Measurements from ENCODE around the gene ZDHHC3. TPM values are rescaled to one million over a fixed set of nuclear protein-coding genes. Genes with fewer than 3 reads are reported as not detected.

ZDHHC3 gene
- total RNA-seq, 1 experiment from 2014 or later = 122 TPM

DNA sequence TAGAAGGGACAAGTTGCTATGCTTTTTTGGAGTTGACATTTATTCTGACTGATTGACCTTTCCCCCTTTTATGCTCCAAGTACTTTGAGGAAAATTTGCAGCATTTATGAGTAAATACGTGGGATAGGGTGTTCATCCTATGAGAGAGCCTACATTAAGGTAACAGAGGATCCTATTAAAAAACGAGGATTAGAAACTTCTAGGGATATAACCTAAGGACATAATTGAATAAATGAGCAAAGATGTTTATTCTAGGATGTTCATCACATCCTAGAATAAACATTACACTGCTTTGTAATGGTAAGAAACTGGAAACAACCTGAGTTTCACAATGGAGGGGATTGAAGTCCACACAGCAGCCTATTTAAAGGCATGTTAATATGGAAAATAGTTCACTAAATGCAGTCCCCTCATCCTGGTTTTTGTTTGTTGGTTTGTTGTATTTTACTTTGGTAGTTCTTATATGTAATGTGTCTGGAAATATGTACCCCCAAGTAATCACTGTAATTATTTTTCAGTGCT lies 26.2 kb upstream of the ZDHHC3 start:
- TF ChIP-seq EZH2phosphoT487 (IDR thresholded peaks at IDR 0.05; ENCODE audit: borderline replicate concordance, low read length) = no peak
- TF ChIP-seq, protein P1, sequence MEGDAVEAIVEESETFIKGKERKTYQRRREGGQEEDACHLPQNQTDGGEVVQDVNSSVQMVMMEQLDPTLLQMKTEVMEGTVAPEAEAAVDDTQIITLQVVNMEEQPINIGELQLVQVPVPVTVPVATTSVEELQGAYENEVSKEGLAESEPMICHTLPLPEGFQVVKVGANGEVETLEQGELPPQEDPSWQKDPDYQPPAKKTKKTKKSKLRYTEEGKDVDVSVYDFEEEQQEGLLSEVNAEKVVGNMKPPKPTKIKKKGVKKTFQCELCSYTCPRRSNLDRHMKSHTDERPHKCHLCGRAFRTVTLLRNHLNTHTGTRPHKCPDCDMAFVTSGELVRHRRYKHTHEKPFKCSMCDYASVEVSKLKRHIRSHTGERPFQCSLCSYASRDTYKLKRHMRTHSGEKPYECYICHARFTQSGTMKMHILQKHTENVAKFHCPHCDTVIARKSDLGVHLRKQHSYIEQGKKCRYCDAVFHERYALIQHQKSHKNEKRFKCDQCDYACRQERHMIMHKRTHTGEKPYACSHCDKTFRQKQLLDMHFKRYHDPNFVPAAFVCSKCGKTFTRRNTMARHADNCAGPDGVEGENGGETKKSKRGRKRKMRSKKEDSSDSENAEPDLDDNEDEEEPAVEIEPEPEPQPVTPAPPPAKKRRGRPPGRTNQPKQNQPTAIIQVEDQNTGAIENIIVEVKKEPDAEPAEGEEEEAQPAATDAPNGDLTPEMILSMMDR (conservative IDR thresholded peaks at IDR 0.05; ENCODE audit: low read depth, low read length) = no peak
- TF ChIP-seq EZH2 (IDR thresholded peaks at IDR 0.05; ENCODE audit: low read length, unreplicated experiment) = no peak
- Histone ChIP-seq H2AFZ (ENCODE audit: low read length) (no peak overlapping the region), H3K9ac (ENCODE audit: low read length) (no peak overlapping the region), H3K79me2 (ENCODE audit: low read length) (no peaks in the 10 kb centered on the region), H3K9me3 (ENCODE audit: low read length) (no peaks in the 10 kb centered on the region), H3K27ac (ENCODE audit: low read length) (no peak overlapping the region), H3K4me2 (ENCODE audit: low read length) (no peak overlapping the region), H3K36me3 (ENCODE audit: low read depth, low read length) (peaks cover 48% of the 10 kb centered on the region), H4K20me1 (ENCODE audit: low read length) (no peaks in the 10 kb centered on the region), H3K27me3 (ENCODE audit: low read length) (no peaks in the 10 kb centered on the region), H3K9me2 (replicated peaks; ENCODE audit: low read length) (no peaks in the 10 kb centered on the region), H3F3A (ENCODE audit: low read length, unreplicated experiment) (no peaks in the 10 kb centered on the region), H3K4me1 (ENCODE audit: insufficient read depth, low read length) (no peaks in the 10 kb centered on the region), H3K4me3 (ENCODE audit: low read length) (no peak overlapping the region)
- DNase-seq (no peak), ATAC-seq (peak; percentile 81)
- CTCF ChIA-PET = no interaction called here
- intact Hi-C loops (cut with micrococcal nuclease) = no loop called here
- BruUV-seq (replicated peaks) = no TSS peak
- POLR2A ChIA-PET (ENCODE audit: unreplicated experiment) = no interaction called here

DNA sequence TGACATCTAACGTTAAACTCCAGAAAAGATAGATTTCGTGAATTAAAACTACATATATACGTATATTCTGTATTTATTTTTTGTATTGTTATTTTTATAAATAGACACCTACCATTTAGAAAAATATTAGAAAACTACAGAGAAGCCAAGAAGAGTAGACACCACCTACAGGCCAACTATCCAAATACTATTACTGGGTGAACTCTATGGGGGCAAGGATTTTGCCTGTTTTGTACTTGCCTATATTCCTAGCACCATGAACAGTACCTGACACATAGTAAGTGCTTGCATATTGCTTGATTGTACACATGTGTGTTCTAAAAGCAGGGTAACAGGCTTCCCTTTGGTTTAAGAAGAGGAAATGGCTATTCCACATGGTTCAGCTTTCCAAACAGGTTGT lies 25.8 kb upstream of the ZDHHC3 start:
- BruUV-seq (replicated peaks) = no TSS peak

DNA sequence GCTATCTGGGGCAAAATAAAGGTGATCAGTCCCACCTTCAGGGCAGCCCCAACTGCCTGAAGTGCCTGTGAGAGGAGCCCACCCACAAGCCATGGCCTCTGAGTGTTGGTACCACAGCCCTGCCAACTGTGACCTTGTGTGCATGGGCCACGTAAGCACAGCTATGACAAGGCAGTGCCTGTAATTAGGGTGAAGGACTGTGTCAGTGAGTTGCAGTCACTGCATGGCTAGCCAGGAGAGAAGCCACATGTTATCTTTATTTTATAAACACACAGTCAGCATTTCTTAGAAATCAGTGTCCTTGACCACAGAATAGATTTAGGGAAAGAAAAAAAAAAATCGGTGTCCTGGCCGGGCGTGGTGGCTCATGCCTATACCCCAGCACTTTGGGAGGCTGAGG lies 24.8 kb upstream of the ZDHHC3 start:
- H3F3A ChIP-seq (ENCODE audit: low read length, unreplicated experiment) = no peaks in the 10 kb centered on the region
- DNase-seq = no peak
- POLR2A ChIA-PET (ENCODE audit: unreplicated experiment) = no interaction called here
- no peaks in the 10 kb centered on the region for H3K9me2 ChIP-seq (replicated peaks; ENCODE audit: low read length)
- peaks cover 56% of the 10 kb centered on the region for H3K36me3 ChIP-seq (ENCODE audit: low read depth, low read length)
- no peak overlapping the region for H3K4me2 ChIP-seq (ENCODE audit: low read length)
- CTCF ChIA-PET = interaction anchor here (0.7 kb wide), 1 partner anchor 32 kb away, joined by 3 read pairs; no protein-coding TSS in a partner anchor
- no peaks in the 10 kb centered on the region for H3K9me3 ChIP-seq (ENCODE audit: low read length)
- BruUV-seq (replicated peaks) = no TSS peak
- no peak overlapping the region for H2AFZ ChIP-seq (ENCODE audit: low read length)
- H3K27me3 ChIP-seq (ENCODE audit: low read length) = no peaks in the 10 kb centered on the region
- no peak for TF ChIP-seq EZH2phosphoT487 (IDR thresholded peaks at IDR 0.05; ENCODE audit: borderline replicate concordance, low read length)
- TF ChIP-seq, protein P1 (conservative IDR thresholded peaks at IDR 0.05; ENCODE audit: low read depth, low read length) = no peak
- TF ChIP-seq EZH2 (IDR thresholded peaks at IDR 0.05; ENCODE audit: low read length, unreplicated experiment) = no peak
- H3K4me1 ChIP-seq (ENCODE audit: insufficient read depth, low read length) = peaks cover 1% of the 10 kb centered on the region
- ATAC-seq = no peak
- no peak overlapping the region for H3K27ac ChIP-seq (ENCODE audit: low read length)
- H3K79me2 ChIP-seq (ENCODE audit: low read length) = peaks cover 12% of the 10 kb centered on the region
- no peak overlapping the region for H3K4me3 ChIP-seq (ENCODE audit: low read length)
- H3K9ac ChIP-seq (ENCODE audit: low read length) = no peak overlapping the region
- peaks cover 2% of the 10 kb centered on the region; the same call in 1 of the 2 replicates for H4K20me1 ChIP-seq (ENCODE audit: low read length)
- intact Hi-C loops (cut with micrococcal nuclease) = no loop called here

More for the DNA sequence above, 25.8 kb upstream of the ZDHHC3 start:
- Histone ChIP-seq H3K4me1 (ENCODE audit: insufficient read depth, low read length) (no peaks in the 10 kb centered on the region), H3K79me2 (ENCODE audit: low read length) (0 out of 2 replicates have a peak, but pooled peaks cover 3% of the 10 kb centered on the region), H3K27me3 (ENCODE audit: low read length) (no peaks in the 10 kb centered on the region), H3K4me2 (ENCODE audit: low read length) (no peak overlapping the region), H4K20me1 (ENCODE audit: low read length) (no peaks in the 10 kb centered on the region), H2AFZ (ENCODE audit: low read length) (no peak overlapping the region), H3K9me2 (replicated peaks; ENCODE audit: low read length) (no peaks in the 10 kb centered on the region), H3K36me3 (ENCODE audit: low read depth, low read length) (peaks cover 49% of the 10 kb centered on the region), H3K4me3 (ENCODE audit: low read length) (no peak overlapping the region), H3K27ac (ENCODE audit: low read length) (no peak overlapping the region), H3K9me3 (ENCODE audit: low read length) (no peaks in the 10 kb centered on the region), H3K9ac (ENCODE audit: low read length) (no peak overlapping the region), H3F3A (ENCODE audit: low read length, unreplicated experiment) (no peaks in the 10 kb centered on the region)
- no peak for DNase-seq
- intact Hi-C loops (cut with micrococcal nuclease) = no loop called here
- CTCF ChIA-PET = no interaction called here
- POLR2A ChIA-PET (ENCODE audit: unreplicated experiment) = no interaction called here
- TF ChIP-seq, protein P1 (conservative IDR thresholded peaks at IDR 0.05; ENCODE audit: low read depth, low read length) = peak; percentile 51
- no peak for TF ChIP-seq EZH2phosphoT487 (IDR thresholded peaks at IDR 0.05; ENCODE audit: borderline replicate concordance, low read length)
- ATAC-seq = peak; percentile 60

Data from PC-3 (cell line).